Measurements from ENCODE around the gene LCE4A.

GRCh38 chr1:152728986-152729385 lies 21.0 kb downstream of the LCE4A start:
- TF ChIP-seq E2F1 (CRISPR knock-in tag; IDR thresholded peaks at IDR 0.05): no peak
- no peak for TF ChIP-seq CTCF (IDR thresholded peaks at IDR 0.05)
- no peak for TF ChIP-seq EMX1 (CRISPR knock-in tag; IDR thresholded peaks at IDR 0.05)
- no peak for TF ChIP-seq ELF4 (CRISPR knock-in tag; IDR thresholded peaks at IDR 0.05; ENCODE audit: low read depth)
- TF ChIP-seq KAT7 (CRISPR knock-in tag; IDR thresholded peaks at IDR 0.05; ENCODE audit: borderline replicate concordance): no peak
- TF ChIP-seq MAX (CRISPR knock-in tag; IDR thresholded peaks at IDR 0.05): no peak
- no peak for TF ChIP-seq SP1 (CRISPR knock-in tag; conservative IDR thresholded peaks at IDR 0.05)
- no peak for TF ChIP-seq ZNF416 (CRISPR knock-in tag; IDR thresholded peaks at IDR 0.05)
- TF ChIP-seq PRDM15 (CRISPR knock-in tag; IDR thresholded peaks at IDR 0.05): no peak
- TF ChIP-seq ETV6 (CRISPR knock-in tag; IDR thresholded peaks at IDR 0.05): no peak
- TF ChIP-seq CREB1 (CRISPR knock-in tag; IDR thresholded peaks at IDR 0.05): no peak
- TF ChIP-seq TEAD1 (CRISPR knock-in tag; IDR thresholded peaks at IDR 0.05): no peak
- no peak for TF ChIP-seq STAT6 (CRISPR knock-in tag; conservative IDR thresholded peaks at IDR 0.05; ENCODE audit: low read depth)
- no peak for TF ChIP-seq ZNF281 (CRISPR knock-in tag; IDR thresholded peaks at IDR 0.05)

Measured in WTC11 (cell line).